GM18519 (cell line): ENCODE measurements around the gene PCMT1.
"Not testable (repeated sequence)": the region's sequence is repeated elsewhere in the genome, so short reads cannot be mapped to it uniquely, and the experiment has no call there.

Experiments
- ATAC-seq: cut with Tn5 transposase; IDR thresholded peaks from one replicate; pipeline ENCODE4 v1.9.1; 2021; ENCODE audit warnings: mild to moderate bottlenecking, moderate library complexity; ENCODE audit not compliant: unreplicated experiment, low FRiP score

PCMT1 gene

GRCh38 chr6:149749594-149750135 lies at the start of gene PCMT1:
Gene PCMT1 (plus strand): TSS chr6:149749741. CDS start chr6:149749902, 161 bp downstream.
- ATAC-seq = peak; percentile 74

- no peak for ATAC-seq
These were observed 47.8 kb upstream of the PCMT1 start for GRCh38 chr6:149701714-149702113.

GRCh38 chr6:149711711-149712110 lies 37.8 kb upstream of the PCMT1 start:
- ATAC-seq = no peak

- no peak for ATAC-seq
These were observed 35.1 kb upstream of the PCMT1 start for GRCh38 chr6:149714442-149714841.

GRCh38 chr6:149716181-149716963 lies 33.2 kb upstream of the PCMT1 start:
- ATAC-seq = no peak

DNA sequence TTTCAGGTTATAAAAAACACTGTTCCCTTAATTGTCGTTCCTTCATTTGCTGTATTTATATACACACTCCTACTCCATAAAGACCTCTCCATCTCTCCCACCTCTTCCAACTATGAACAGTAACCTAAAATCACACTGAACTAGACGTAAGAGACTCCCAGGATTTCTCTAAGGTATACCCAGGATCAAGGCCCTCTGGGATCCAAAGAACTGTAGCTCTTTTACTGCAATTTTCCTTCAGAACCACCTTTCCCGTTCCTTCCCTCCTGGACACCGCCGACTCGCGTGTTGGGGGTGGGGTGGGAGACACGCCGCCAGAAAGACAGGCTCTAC lies 32.3 kb upstream of the PCMT1 start:
- no peak for ATAC-seq

DNA sequence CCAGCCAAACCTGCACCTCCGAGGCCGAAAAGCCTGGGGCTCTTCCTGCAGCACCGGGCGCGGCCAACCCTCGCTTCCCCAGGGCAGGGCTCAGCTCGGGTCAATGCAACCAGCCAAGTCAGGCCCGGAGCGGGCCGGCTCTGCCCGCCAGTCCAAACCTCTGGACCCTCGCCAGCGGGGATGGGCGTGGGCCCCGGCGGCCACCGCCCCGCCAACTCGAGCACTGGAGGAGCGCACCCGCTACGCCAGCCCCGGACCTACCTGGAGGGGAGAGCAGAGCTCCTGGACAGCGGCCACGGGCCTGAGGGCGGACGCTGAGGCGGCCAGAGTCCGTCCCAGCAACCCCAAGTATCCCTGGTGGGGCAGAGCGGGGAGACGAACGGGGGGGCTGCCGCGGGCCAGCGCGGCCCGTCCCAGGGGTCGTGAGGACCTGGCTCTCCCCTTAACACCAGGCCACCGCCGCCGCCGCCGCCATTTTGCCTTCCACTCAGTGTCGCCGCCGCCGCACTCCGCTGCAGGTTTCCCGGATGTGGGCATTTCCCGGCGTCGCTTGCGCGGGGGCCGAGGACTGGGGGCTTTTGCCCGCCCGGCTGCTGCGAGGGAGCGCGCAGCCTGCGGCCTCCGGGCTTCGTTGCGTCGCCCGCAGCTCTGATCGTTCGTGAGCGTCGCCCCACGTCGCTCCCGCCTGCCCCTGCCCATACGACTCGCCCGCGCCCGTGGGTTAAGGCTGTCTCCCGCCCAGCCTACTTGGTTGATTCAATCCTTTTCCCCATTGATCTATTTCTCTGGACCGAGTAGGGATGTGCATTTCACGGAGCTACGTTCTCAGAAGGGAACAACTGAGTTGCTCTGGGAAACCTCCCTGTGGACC lies 31.7 kb upstream of the PCMT1 start, which contains the start of gene LATS1:
TSS of gene LATS1 (minus strand) at position 514 of the 871 bp plus-strand sequence. CDS start 15,975 bp downstream, outside the sequence.
- peak; percentile 53 for ATAC-seq

DNA sequence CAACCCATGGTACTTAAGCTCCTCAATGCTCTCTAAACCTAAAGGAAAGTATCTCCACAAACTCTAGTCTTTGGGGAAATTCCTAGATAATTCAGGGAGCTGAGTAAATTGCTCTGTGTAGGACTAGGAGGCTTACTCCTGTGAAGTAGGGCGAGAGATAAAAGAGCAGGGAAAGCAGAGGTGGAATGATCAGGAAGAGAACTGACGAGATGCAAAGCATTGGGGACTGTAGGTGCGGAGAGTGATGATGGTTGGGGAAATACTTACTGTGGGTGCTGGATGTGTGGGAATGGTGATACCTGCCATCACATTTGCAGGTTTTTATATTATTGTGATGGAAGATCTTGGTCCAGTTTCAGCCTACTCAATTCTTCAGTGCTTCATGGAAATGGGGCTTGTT lies 30.0 kb upstream of the PCMT1 start:
- no peak for ATAC-seq

DNA sequence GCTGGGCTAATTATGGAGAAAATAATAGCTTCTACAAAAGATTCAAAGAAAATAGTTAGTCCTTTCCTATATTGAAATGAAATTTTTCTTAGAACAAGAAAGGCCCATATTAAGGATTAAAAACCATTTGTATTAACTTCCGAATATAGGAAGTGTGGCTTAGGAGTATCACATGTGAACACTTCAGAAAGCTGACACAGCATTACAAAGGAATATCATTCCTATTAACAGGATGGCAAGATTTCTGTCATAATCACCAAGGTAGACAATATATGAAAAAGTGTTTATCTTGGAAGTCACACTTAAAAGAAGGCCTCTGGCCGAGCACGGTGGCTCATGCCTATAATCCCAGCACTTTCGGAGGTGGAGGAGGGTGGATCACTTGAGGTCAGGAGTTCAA lies 26.3 kb upstream of the PCMT1 start:
- ATAC-seq = no peak

- no peak for ATAC-seq
These were observed 25.6 kb upstream of the PCMT1 start for GRCh38 chr6:149723771-149724417.

GRCh38 chr6:149725785-149726184 lies 23.8 kb upstream of the PCMT1 start:
- ATAC-seq = no peak

DNA sequence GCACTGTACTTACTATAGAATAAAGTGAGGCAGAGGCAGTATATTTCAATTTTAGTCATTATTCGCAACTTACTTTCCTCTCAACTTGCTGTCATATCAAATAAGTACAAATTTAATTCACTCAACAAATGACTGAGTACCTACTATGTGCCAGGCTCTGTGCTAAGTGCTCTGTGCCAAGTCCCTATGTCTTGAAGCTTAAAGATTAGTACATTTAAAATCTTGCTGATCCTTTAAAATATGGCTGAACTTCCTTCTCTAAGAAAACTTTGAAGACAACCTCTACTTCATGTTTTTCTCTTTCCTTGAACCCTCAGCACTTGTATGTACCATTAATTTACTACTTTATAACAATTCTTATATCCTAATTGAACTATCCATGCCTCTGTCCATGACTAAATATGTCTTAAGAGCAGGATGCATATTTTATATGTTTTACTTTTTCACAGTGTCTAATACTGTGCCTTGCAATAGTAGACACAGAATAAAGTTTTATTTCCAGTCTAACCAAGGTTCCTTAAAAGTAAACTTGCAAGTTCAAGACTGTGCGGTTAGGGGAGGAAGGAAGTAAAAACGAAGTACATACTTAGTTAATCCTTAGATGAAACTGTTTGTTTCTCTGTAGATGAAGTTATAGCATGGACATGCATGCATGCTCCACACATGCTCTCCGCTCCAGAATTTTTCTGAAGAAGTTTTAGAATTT lies 21.6 kb upstream of the PCMT1 start:
- no peak for ATAC-seq

GRCh38 chr6:149728499-149729234 lies 20.9 kb upstream of the PCMT1 start:
- no peak for ATAC-seq

GRCh38 chr6:149729824-149730223 lies 19.7 kb upstream of the PCMT1 start:
- ATAC-seq = no peak

DNA sequence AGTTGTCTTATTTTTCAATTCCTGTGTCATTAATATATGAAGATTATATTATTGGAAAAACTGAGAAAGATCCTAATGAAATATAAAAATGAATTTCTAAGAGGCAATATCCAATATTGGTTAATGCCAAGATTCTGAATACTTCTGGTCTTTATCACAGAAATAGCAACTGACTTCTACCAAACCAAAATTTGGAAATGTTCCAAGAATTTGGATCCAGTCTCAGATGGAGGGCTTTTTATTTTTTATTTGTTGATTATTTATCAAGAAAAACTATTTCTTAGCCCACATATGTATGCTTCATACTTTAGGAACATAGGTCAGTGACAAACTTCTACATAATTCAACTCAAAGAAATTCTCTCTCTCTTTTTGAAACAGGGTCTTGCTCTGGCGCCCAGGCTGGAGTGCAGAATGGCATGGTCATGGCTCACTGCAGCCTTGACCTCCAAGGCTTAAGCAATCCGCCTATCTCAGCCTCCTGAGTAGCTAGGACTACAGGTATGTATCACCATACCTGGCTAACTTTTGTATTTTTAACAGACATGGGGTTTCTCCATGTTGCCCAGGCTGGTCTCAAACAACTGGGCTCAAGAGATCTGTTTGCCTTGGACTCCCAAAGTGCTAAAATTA lies 16.3 kb upstream of the PCMT1 start:
- ATAC-seq = no peak

- no peak for ATAC-seq
These were observed 14.6 kb upstream of the PCMT1 start for GRCh38 chr6:149734915-149735314.

DNA sequence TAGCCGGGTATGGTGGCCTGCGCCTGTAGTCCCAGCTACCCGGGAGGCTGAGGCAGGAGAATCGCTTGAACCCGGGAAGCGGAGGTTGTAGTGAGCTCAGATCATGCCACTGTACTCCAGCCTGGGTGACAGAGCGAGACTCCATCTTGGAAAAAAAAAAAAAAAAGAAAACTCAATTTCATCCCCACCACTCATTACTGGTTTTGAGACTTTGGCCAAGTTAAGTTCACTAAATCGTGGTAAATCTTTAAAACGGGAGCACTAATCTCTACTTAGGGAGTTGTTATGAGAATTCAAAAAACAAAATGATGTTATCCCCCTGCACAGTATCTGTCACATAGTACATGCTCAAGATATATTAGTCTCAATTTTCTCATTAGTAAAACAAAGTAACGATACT lies 4.3 kb upstream of the PCMT1 start:
- ATAC-seq = not testable (repeated sequence)

DNA sequence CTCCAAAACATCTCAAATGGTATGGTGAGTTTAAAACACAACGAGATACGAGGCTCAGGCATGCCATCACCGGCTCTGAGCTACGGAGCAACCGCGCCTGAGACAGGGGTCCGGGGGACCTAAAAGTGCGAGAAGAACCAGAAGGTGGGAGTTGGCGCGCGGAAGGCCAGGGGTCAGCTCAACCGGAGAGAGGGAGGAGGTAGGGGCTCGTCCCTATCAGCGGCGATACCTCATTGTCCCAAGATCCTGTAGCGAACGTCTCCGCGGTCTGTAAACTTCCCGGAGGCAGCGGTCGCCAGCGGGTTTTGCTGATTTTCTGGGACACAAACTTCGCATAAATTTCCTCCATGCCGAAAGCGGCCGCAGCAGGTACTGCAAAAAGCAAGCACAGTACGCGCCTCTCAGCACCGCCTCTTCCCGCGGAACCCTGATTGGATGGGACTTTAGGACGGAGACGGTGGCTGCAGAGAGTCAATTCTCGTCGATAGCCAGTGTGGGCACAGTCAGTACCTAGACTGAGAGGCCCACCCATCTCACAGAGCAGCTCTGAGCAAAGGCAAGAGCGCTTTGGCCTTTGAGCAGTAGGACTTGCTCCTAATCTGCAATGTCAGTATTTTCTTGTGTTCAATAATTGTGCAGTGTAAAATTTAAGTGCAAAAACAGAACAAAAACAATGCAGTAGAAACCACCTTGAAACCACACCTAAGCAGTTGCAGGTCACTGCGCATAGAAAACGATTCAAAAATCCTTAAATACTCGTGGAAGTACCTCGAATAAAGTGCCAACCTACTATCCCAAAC lies 3.2 kb upstream of the PCMT1 start, which contains the start of gene NUP43:
TSS of gene NUP43 (minus strand) at position 383 of the 800 bp plus-strand sequence. CDS start at position 349, 34 bp downstream.
- peak; percentile 53 for ATAC-seq
